Fibroblast of peridontal ligament (primary cell): ENCODE results near the gene PHACTR1.
A peak's percentile ranks its signal among the peaks of the same experiment; 100 is the strongest.
"Not testable (repeated sequence)": the region's sequence is repeated elsewhere in the genome, so short reads cannot be mapped to it uniquely, and the experiment has no call there.

Experiments used
- DNase-seq: peaks from one replicate; pipeline ENCODE4 v3.0.0-alpha.2; 2010; ENCODE audit errors: extremely low read depth

The PHACTR1 gene

DNA sequence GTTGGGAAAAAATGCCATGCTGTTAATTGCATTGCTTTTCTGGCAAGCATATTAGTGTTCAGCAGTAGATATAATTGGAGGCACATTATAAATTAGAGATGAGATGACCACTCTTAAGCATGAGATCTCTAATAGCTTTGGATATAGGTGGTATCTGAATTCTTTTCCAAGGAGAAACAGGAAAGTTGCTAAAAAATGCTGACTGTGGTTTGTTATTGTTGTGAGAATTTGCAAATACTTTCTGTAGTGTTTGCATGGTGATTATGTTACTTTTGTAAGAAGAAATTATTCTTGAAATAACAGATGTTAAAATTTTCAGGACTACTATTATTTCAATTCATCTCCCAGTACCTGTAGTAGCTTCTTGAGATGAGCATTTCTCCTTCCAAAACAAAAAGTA, 386.6 kb downstream of the PHACTR1 start:
- DNase-seq: no peak

GRCh38 chr6:13105139-13105538, 388.6 kb downstream of the PHACTR1 start:
- DNase-seq: no peak

DNA sequence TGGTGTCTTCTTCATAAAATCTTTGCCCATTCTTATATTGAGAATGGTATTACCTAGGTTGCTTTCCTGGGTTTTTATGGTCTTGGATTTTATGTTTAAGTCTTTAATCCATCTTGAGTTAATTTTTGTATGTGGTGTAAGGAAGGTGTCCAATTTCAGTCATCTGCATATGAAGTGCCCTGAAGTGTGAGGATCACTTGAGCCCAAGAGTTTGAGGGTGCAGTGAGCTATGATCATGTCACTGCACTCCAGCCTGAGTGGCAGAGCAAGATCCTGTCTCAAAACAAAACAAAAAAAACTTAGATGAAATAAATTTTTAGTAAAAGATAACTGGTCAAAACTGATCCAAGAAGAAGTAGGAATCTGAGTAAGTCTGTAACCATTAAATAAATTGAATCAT, 396.4 kb downstream of the PHACTR1 start:
- DNase-seq: no peak

DNA sequence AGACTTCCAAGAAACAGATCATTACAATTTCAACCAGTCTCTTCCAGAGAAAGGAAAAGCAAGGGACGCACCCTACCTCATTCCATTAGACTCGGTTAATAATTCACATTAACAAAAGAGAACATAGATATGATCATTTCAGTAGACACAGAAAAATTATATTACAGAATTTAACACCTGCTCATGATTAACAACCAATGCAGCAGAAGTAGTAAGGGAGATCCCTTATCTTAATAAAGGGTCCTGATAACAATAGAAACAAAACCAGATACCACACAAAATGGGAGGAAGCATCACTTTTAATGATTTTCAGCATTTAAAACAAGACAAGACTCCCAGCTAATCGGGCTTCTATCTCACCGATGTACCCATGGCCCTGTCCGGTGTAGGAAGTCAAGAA, 396.8 kb downstream of the PHACTR1 start:
- DNase-seq: no peak

DNA sequence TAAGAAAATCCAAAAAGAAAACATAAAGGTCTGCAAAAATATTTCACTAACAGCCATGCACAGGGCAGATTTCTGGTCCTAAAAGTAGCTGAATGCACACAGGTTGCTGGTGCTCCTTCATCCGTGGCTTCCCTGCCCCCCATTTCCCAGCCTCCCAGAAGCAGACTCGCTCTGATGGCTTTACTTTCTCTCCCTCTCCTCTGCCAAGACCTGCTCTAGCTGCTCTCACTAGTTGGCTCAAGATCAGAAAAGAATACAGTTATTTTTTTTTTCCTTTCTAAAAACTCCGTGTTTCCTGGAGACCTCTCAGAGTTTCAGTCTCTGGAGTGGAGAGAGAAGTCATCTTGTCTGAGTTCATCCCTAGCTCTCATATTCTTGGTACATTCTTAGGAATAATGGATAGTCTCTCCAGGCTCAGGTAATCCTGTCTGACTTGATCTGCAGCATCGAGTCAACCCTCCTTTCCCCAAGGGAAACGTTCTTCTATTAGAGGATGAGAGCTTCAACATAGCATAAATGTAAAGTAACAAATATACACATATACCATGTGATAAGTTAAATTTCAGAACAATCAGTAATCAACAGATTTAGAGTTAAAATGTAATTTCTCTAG, 397.5 kb downstream of the PHACTR1 start:
- DNase-seq: no peak

DNA sequence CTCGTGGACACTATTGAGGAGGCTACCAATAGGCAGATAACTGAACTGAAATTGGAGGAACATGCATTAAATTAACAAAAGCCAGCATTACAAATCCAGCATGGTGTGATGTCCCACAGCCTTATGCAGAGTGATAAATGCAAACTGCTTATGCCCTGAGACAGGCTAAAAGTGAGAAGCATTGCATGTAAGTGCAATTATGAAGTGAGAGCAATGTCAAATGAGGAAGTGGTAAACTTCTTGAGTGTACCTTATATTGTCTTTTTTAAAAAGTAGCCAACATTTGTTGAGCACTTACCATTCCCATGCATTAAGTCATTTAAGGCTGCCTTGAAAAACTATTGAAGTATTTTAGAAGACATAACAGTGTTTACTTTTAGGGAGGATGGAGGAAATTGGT, 399.6 kb downstream of the PHACTR1 start:
- DNase-seq: no peak

DNA sequence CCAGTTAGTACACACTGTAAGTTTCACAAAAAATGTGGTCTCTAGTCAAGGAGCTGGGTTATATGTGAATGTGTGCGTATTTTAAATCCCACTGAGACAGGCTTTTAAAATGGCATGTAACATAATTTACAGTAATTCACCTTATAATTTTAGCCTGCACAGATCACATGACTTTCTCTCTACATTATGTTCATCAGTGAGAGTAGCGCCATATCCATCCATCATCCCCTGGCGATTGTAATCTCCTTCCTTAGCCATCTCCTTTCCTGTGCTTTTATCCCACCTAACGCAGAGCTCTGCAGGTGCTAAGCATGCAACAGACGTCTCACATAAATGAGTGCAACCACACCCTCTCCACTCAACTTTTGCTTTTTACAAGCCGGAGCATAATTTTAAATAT, 401.0 kb downstream of the PHACTR1 start:
- no peak for DNase-seq

DNA sequence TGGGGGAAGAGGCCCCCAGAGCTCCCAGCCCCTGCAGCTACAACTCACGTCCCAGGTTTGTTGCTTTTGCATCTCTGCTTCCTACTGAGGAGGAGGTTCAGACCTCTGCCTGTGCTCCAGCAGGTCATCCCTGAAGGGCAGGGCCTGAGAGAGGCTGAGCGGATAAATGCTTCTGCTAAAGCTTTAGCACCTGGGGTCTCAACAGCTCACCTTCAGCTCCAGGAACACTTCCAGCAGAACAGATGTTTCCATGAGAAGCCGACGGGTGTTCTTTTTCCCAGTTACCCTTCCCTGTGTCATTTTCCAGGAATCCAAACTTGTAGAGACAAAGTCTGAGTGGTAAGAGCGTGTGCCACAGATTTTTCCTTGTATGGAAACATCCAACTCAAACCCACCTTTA, 403.0 kb downstream of the PHACTR1 start:
- no peak for DNase-seq

- no peak for DNase-seq
Observed at GRCh38 chr6:13120483-13121482, 404.2 kb downstream of the PHACTR1 start.

DNA sequence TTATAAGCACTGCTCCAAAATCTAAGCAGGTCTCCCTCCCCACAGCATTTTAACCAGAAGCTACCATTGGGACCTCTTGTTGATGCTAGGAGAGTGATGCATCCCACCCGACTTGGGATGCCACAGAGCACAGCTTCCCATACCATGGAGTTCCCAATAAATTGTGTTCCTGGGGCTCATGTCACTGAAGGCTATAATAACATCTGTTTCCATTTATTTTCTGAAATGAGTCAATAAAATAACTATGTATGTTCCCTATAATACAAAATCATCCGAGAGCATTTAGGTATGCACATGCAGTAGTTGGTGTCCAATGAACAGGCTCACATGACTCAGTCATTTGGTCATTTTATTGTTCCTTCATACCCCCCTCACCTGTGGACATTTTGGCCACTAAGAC, 407.6 kb downstream of the PHACTR1 start:
- DNase-seq: no peak

DNA sequence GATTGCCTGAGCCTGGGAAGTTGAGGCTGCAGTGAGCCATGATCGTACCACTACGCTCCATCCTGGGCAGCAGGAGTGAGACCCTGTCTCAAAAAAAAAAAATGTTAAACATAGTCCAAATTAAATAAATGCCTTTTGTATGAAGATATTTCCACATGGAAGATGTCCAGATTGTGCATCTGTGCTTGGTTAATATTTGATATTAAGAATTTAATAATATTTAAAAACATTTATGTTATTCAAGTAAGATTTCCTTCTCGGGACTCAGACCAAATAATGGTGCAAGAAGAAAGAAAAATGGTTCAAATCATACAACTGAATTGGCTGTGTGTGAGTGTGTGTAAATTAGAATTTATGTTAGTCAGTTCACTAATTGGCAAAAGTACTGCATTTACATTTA, 409.3 kb downstream of the PHACTR1 start:
- no peak for DNase-seq

DNA sequence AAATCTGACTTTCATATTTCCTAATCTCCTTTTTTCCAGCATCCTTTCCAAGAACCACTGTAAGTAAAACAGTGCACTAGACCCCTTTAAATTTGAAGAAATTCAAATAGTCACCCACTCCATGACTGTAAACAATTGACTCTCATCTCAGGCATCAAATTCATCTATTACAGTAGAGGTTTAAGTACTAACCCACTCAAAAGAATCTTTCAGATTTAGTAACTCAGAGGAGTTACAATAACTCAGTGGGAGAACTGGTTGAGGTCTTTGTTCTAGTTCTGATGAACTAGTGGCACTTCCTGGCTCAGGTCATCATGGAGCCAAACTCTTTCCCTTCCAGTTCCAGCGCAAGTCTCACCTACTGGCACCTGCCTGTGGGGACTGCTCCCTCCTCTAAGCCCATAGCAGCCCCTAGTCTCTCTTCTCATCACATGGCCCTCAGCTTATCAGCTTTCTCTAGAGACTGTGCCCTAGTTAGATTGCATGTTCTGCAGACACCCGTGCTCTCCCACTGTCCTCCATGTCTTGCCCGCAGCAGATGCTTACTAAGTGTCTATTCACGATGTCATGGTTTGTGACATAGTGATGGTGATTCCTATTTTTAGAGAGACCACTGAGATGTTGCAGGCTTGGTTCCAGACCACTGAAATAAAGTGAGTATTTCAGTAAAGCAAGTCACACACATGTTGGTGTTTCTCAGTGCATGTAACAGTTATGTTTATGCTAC, 415.5 kb downstream of the PHACTR1 start:
- DNase-seq: no peak

GRCh38 chr6:13133894-13134293, 417.3 kb downstream of the PHACTR1 start:
- DNase-seq: not testable (repeated sequence)

DNA sequence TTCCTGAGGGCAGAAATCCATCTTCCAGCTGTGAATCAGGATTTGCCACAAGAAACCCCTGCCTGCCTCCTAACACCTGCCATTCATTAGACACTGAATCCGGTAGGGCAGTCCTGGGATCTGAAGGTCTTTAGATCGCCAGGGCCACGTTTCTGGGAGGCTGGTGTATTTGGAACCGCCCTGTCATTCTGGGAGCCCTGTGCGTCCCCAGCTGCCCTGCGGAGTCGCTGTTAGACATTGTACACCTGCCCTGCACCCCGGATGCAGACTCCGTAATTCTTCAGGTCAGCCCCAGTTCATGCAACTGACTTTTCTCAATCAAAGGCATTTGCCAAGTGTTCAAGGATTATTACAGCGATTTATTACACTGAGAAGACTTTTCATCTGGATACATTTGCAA, 418.6 kb downstream of the PHACTR1 start:
- DNase-seq: no peak

- no peak for DNase-seq
Observed at GRCh38 chr6:13139119-13139518, 422.6 kb downstream of the PHACTR1 start.

DNA sequence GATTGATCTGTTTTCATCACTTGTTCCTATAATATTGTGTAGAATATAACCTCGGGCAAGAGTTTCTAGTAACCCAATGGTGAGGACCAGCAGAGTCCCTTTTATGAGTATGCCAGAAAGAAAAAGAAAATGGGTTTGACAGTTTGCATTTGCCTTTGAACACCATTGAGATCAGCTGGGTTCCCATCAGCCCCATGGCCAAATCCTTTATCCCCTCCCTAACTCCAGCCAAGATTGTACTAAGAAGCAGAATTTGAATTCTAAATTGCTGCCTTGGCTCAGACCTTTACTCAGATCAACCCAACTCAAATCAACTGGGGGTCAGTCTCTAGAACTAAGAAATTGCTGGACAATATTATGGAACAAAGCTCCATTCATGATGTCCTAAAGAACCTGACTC, 424.4 kb downstream of the PHACTR1 start:
- no peak for DNase-seq

- DNase-seq: no peak
Observed at GRCh38 chr6:13141387-13141786, 424.8 kb downstream of the PHACTR1 start.

GRCh38 chr6:13142611-13143010, 426.0 kb downstream of the PHACTR1 start:
- no peak for DNase-seq

- DNase-seq: no peak
Observed at GRCh38 chr6:13146442-13146841, 429.9 kb downstream of the PHACTR1 start.

DNA sequence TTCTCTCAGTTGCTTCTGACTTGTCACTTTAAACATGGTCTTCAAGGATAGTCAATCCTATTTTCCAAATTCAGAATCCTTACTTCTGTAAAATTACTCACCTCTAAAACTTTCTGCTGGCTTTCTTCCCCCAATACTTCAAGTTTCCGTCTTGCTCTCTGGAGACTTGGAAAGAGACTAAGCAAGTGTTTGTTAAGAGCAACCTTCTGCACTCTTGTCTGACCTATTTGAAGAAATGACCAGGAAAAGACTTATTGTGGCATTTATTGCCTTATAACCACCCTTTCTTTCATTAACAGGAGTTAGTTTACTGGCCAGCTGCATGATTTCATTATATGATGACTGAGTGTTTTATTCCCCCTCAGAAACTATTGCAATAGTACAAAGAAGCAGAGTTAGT, 430.8 kb downstream of the PHACTR1 start:
- DNase-seq: no peak

DNA sequence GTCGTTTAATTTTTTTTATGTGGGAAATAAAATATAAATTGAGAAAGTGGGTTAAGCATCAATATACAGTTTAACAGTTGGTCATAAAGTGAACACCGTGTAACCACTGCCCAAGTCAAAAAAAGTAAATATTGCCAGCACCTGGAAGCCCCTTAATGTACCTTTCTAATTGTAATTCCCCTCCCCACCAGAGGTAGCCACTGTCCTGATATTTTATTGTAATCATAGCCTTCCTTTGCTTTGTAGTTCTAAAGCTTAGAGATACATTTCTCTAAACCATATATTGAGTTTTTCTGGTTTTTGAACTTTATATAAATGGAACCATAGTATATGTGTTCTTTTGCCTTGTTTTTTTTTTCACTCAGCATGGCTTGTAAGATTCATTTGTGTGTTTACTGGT, 431.2 kb downstream of the PHACTR1 start:
- no peak for DNase-seq

GRCh38 chr6:13152764-13153163, 436.2 kb downstream of the PHACTR1 start:
- DNase-seq: no peak

DNA sequence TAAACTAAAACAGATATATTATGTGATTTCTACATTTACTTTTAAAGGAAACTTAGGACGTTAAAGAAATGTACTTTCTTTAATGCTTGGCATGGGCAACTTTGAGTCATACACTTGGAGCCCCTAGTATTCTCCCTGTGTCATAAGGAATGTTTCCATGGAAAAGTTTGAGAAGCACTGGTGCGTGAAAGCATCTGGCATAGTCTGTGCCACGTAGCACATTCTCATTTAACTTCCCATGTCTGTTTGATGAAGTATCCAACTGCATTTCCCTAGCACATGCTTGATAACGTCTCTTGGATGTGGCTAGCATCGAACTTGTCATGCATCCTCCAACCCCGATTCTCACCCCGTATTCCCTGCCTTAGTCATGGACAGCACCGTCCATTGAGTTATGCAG, 439.8 kb downstream of the PHACTR1 start:
- peak; percentile 5 for DNase-seq
